RWPE2 (cell line): ENCODE measurements around the gene POU3F2.

Source experiments
- ATAC-seq: fragments of 200-7000 bp; cut with Tn5 transposase; 3 replicates; pipeline ENCODE4 v1.9.1; 2021; ENCODE audit warnings: low read depth
- DNase-seq: peaks from one replicate; pipeline ENCODE4 v3.0.0-alpha.2; 2020; ENCODE audit warnings: low spot score
- H3K27ac ChIP-seq: fragments of 450-650 bp; 2 replicates; pipeline ENCODE4 v1.5.1; 2017; ENCODE audit warnings: mild to moderate bottlenecking; ENCODE audit not compliant: poor library complexity, severe bottlenecking
- H3K27me3 ChIP-seq: fragments of 250-450 bp; sonication (Bioruptor Pico); 2 replicates; pipeline ENCODE4 v1.5.1; 2021; ENCODE audit warnings: mild to moderate bottlenecking, moderate library complexity; ENCODE audit not compliant: insufficient read depth, poor library complexity, severe bottlenecking
- H3K36me3 ChIP-seq: fragments of 250-450 bp; sonication (Bioruptor Pico); 2 replicates; pipeline ENCODE4 v1.5.1; 2020; ENCODE audit warnings: low read depth, mild to moderate bottlenecking, moderate library complexity
- H3K4me1 ChIP-seq: fragments of 250-450 bp; sonication (Bioruptor Pico); 2 replicates; pipeline ENCODE4 v1.5.1; 2021; ENCODE audit warnings: mild to moderate bottlenecking, moderate library complexity; ENCODE audit not compliant: insufficient read depth, poor library complexity, severe bottlenecking
- H3K4me3 ChIP-seq: fragments of 250-450 bp; sonication (Bioruptor Pico); 2 replicates; pipeline ENCODE4 v1.5.1; 2021; ENCODE audit warnings: mild to moderate bottlenecking, moderate library complexity; ENCODE audit not compliant: severe bottlenecking
- H3K9me3 ChIP-seq: fragments of 250-450 bp; sonication (Bioruptor Pico); 2 replicates; pipeline ENCODE4 v1.5.1; 2021; ENCODE audit warnings: mild to moderate bottlenecking, moderate library complexity; ENCODE audit not compliant: severe bottlenecking
- CTCF ChIP-seq: fragments of 450-650 bp; IDR thresholded peaks from one replicate; pipeline ENCODE4 v1.5.1; 2017; ENCODE audit warnings: mild to moderate bottlenecking, moderate library complexity; ENCODE audit not compliant: poor library complexity, severe bottlenecking

Gene POU3F2

GRCh38 chr6:98877250-98877649, 42.9 kb downstream of the POU3F2 start:
- Histone ChIP-seq H3K27ac (no peak overlapping the region), H3K27me3 (no peaks in the 10 kb centered on the region), H3K9me3 (no peaks in the 10 kb centered on the region), H3K36me3 (peaks cover 4% of the 10 kb centered on the region; the same call in 1 of the 2 replicates), H3K4me3 (no peak overlapping the region), H3K4me1 (no peaks in the 10 kb centered on the region)
- ATAC-seq (no peak), DNase-seq (no peak)
- no peak for TF ChIP-seq CTCF

- H3K27ac ChIP-seq = no peak overlapping the region
- no peak for DNase-seq
- H3K27me3 ChIP-seq = no peaks in the 10 kb centered on the region
- no peak for TF ChIP-seq CTCF
- ATAC-seq = no peak
- peaks cover 4% of the 10 kb centered on the region; the same call in 1 of the 2 replicates for H3K36me3 ChIP-seq
- H3K4me3 ChIP-seq = no peak overlapping the region
- H3K4me1 ChIP-seq = no peaks in the 10 kb centered on the region
- H3K9me3 ChIP-seq = no peaks in the 10 kb centered on the region
These were observed 46.1 kb downstream of the POU3F2 start for GRCh38 chr6:98880486-98880885.

GRCh38 chr6:98885330-98885729, 51.0 kb downstream of the POU3F2 start:
- no peak overlapping the region for H3K4me3 ChIP-seq
- no peak for DNase-seq
- no peak for TF ChIP-seq CTCF
- 0 out of 2 replicates have a peak, but pooled peaks cover under 1% of the 10 kb centered on the region for H3K36me3 ChIP-seq
- no peaks in the 10 kb centered on the region for H3K9me3 ChIP-seq
- H3K4me1 ChIP-seq = no peaks in the 10 kb centered on the region
- H3K27ac ChIP-seq = no peak overlapping the region
- H3K27me3 ChIP-seq = no peaks in the 10 kb centered on the region
- ATAC-seq = no peak

- Histone ChIP-seq H3K4me3 (no peak overlapping the region), H3K9me3 (no peaks in the 10 kb centered on the region), H3K27me3 (no peaks in the 10 kb centered on the region), H3K36me3 (no peaks in the 10 kb centered on the region), H3K27ac (no peak overlapping the region), H3K4me1 (no peaks in the 10 kb centered on the region)
- no peak for TF ChIP-seq CTCF
- ATAC-seq (no peak), DNase-seq (no peak)
These were observed 53.3 kb downstream of the POU3F2 start for GRCh38 chr6:98887650-98888049.
